H1 (cell line): Measurements from ENCODE around the gene KCNK7. TPM values are rescaled to one million over a fixed set of nuclear protein-coding genes. Genes with fewer than 3 reads are reported as not detected.

ENCODE experiments used
- ASH2L ChIP-seq: fragments of 200-600, 300-600 bp; sonication (generic); IDR thresholded peaks from one replicate; pipeline ENCODE4 v1.7.1; 2017; ENCODE audit warnings: low read length
- CHD1 ChIP-seq: IDR thresholded peaks from 2 replicates; pipeline ENCODE4 v1.6.1; 2012; ENCODE audit warnings: low read depth, low read length, improper control_type of control experiment
- KDM1A ChIP-seq: fragments of 200-600, 300-600 bp; sonication (generic); IDR thresholded peaks from 2 replicates; pipeline ENCODE4 v1.7.1; 2016; ENCODE audit warnings: mild to moderate bottlenecking, low read length, borderline replicate concordance
- MAFK ChIP-seq: IDR thresholded peaks from 2 replicates; pipeline ENCODE4 v1.6.1; 2012; ENCODE audit warnings: low read depth, mild to moderate bottlenecking, improper control_type of control experiment, low read length
- NRF1 ChIP-seq: IDR thresholded peaks from 2 replicates; pipeline ENCODE4 v1.6.1; 2011; ENCODE audit warnings: mild to moderate bottlenecking, low read depth, low read length, improper control_type of control experiment
- RBBP5 ChIP-seq: IDR thresholded peaks from 2 replicates; pipeline ENCODE4 v1.7.1; 2012; ENCODE audit warnings: low read depth, mild to moderate bottlenecking, inconsistent platforms, low read length, moderate library complexity, borderline replicate concordance
- SP2 ChIP-seq: IDR thresholded peaks from 2 replicates; pipeline ENCODE4 v1.6.1; 2012; ENCODE audit warnings: mild to moderate bottlenecking, low read length, inconsistent platforms
- TEAD4 ChIP-seq: IDR thresholded peaks from 2 replicates; pipeline ENCODE4 v1.6.1; 2012; ENCODE audit warnings: low read depth, low read length, inconsistent platforms, mixed read lengths
- polyA plus RNA-seq, 7 experiments: library from polyadenylated mRNA; depleted of rRNA in 3 of 7; stranded (reverse) in 5 of 7; unstranded in 2 of 7; fragments of >200 nt in 5 of 7; fragments of 200-250 nt in 2 of 7; gene quantifications; 1 replicate in 5 of 7; 2 replicates in 1 of 7; 4 replicates in 1 of 7; pipeline versions ENCODE4 v1.2.1 to v1.2.3, GENCODE V29; 2011 to 2013; ENCODE audit warnings: missing spikeins in 2 of 7, mixed read lengths in 2 of 7
- total RNA-seq: library from RNA; stranded (reverse); fragmentation: NEBNext Ultra II Directional; extraction: Animal tissue kit (Norgen Biotek cat#: 25700); gene quantifications from 2 replicates; pipeline ENCODE4 v1.2.1, GENCODE V29; 2021

KCNK7 gene
- total and polyA plus RNA-seq, 2 of the 8 experiments (the other 6 are each of a cell fraction or from before 2014, with no cell fraction given) = 0.74 to 1.0 TPM

GRCh38 chr11:65557280-65558001, 38.2 kb downstream of the KCNK7 start (continued):
- TF ChIP-seq ASH2L = no peak
- TF ChIP-seq KDM1A = no peak
- TF ChIP-seq NRF1 = no peak
- no peak for TF ChIP-seq SP2
- TF ChIP-seq MAFK = no peak
- TF ChIP-seq RBBP5 = no peak
- TF ChIP-seq TEAD4 = no peak
- TF ChIP-seq CHD1 = no peak
